HepG2 (cell line): ENCODE results near the gene NCMAP.

Source experiments
- HIVEP1 ChIP-seq: sonication (generic); formaldehyde crosslinking; IDR thresholded peaks from 2 replicates; pipeline ENCODE4 v1.4.0; 2020; ENCODE audit warnings: mild to moderate bottlenecking, missing genetic modification reagents
- NCOA1 ChIP-seq: sonication (generic); formaldehyde crosslinking; IDR thresholded peaks from 2 replicates; pipeline ENCODE4 v1.9.0; 2021; ENCODE audit warnings: missing genetic modification reagents
- PATZ1 ChIP-seq: sonication (generic); formaldehyde crosslinking; IDR thresholded peaks from 2 replicates; pipeline ENCODE4 v1.4.0; 2020; ENCODE audit warnings: missing genetic modification reagents
- POLR2A ChIP-seq, 2 experiments: IDR thresholded peaks; 2 replicates each; pipeline ENCODE4 v1.6.1; 2011; ENCODE audit warnings: low read depth in 2 of 2, low read length in 2 of 2, mild to moderate bottlenecking in 1 of 2, moderate library complexity in 1 of 2; ENCODE audit not compliant: insufficient read depth in 1 of 2
- ZNF224 ChIP-seq: sonication (generic); formaldehyde crosslinking; IDR thresholded peaks from 2 replicates; pipeline ENCODE4 v1.5.0; 2020; ENCODE audit warnings: mild to moderate bottlenecking, missing genetic modification reagents

DNA sequence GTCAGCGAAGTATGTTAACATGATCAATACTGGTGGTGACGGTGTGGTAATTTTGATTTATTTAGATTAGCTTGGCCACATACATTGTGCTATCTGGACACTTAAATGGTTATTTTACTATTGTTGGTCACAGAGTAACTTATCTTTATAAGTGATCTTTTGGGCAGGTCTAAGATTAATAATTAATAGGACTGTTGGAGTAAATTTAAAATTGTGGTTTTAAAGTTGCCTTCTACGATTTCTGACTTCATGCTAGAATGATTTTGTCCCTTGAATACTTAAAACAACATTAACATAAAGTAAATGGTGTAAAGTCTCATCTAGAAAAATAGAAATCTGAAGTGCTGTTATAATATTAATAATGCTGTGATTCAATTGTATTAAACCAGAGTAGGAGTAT lies 101.9 kb downstream of the NCMAP start:
- no peak for TF ChIP-seq PATZ1 (CRISPR knock-in tag)
- TF ChIP-seq HIVEP1 (CRISPR knock-in tag), result no peak
- TF ChIP-seq POLR2A (IDR thresholded peaks at IDR 0.05; ENCODE audit: insufficient read depth in 1 of 2, low read depth in 2 of 2, low read length in 2 of 2), result no peak
- TF ChIP-seq NCOA1 (CRISPR knock-in tag), result no peak
- no peak for TF ChIP-seq ZNF224 (CRISPR knock-in tag)
